Islet of Langerhans (tissue), 1 donor: ENCODE measurements around the gene HIVEP2.

Experiments
- FAIRE-seq: peaks from one replicate; lab custom pipeline; 2011; peaks lifted over from hg19 to GRCh38; lab: Jason Lieb, UNC

HIVEP2 gene

GRCh38 chr6:142773324-142773723 is 171.7 kb downstream of the HIVEP2 start:
- FAIRE-seq, result no peak

GRCh38 chr6:142771162-142771561 is 173.8 kb downstream of the HIVEP2 start:
- FAIRE-seq, result no peak

GRCh38 chr6:142765306-142765705 is 179.7 kb downstream of the HIVEP2 start:
- FAIRE-seq, result no peak

- FAIRE-seq, result no peak
Observed at GRCh38 chr6:142764311-142764710, 180.7 kb downstream of the HIVEP2 start.

GRCh38 chr6:142763205-142763604 is 181.8 kb downstream of the HIVEP2 start:
- peak; percentile 5 for FAIRE-seq

GRCh38 chr6:142761756-142762155 is 183.2 kb downstream of the HIVEP2 start:
- FAIRE-seq, result no peak

- FAIRE-seq, result no peak
Observed at GRCh38 chr6:142760152-142760551, 184.8 kb downstream of the HIVEP2 start.

- no peak for FAIRE-seq
Observed at GRCh38 chr6:142758629-142759025, 186.3 kb downstream of the HIVEP2 start.

GRCh38 chr6:142757852-142758628 is 186.9 kb downstream of the HIVEP2 start:
- no peak for FAIRE-seq

GRCh38 chr6:142756215-142756630 is 188.8 kb downstream of the HIVEP2 start:
- FAIRE-seq, result no peak

- FAIRE-seq, result no peak
Observed at GRCh38 chr6:142753196-142753595, 191.8 kb downstream of the HIVEP2 start.

GRCh38 chr6:142752348-142752747 is 192.6 kb downstream of the HIVEP2 start:
- FAIRE-seq, result peak; percentile 5

GRCh38 chr6:142751452-142751851 is 193.5 kb downstream of the HIVEP2 start:
- FAIRE-seq, result no peak

GRCh38 chr6:142750998-142751397 is 194.0 kb downstream of the HIVEP2 start:
- FAIRE-seq, result no peak

- no peak for FAIRE-seq
Observed at GRCh38 chr6:142749556-142749955, 195.4 kb downstream of the HIVEP2 start.

GRCh38 chr6:142746524-142746923 is 198.5 kb downstream of the HIVEP2 start:
- FAIRE-seq, result no peak

- no peak for FAIRE-seq
Observed at GRCh38 chr6:142744836-142745235, 200.1 kb downstream of the HIVEP2 start.

- no peak for FAIRE-seq
Observed at GRCh38 chr6:142740449-142740848, 204.5 kb downstream of the HIVEP2 start.

GRCh38 chr6:142738731-142739130 is 206.2 kb downstream of the HIVEP2 start:
- no peak for FAIRE-seq

- FAIRE-seq, result no peak
Observed at GRCh38 chr6:142738035-142738396, 207.0 kb downstream of the HIVEP2 start.

- FAIRE-seq, result no peak
Observed at GRCh38 chr6:142737368-142738034, 207.5 kb downstream of the HIVEP2 start.

GRCh38 chr6:142735204-142735603 is 209.8 kb downstream of the HIVEP2 start:
- FAIRE-seq, result no peak

GRCh38 chr6:142732790-142733189 is 212.2 kb downstream of the HIVEP2 start:
- FAIRE-seq, result no peak

GRCh38 chr6:142731611-142732010 is 213.4 kb downstream of the HIVEP2 start:
- no peak for FAIRE-seq
